HFFc6 (cell line): ENCODE data around the gene ARHGAP10. TPM values are rescaled to one million over a fixed set of nuclear protein-coding genes. Genes with fewer than 3 reads are reported as not detected.
A peak's percentile ranks its signal among the peaks of the same experiment; 100 is the strongest.

Experiments used
- DNase-seq: peaks from one replicate; pipeline ENCODE4 v3.0.0-alpha.2; 2018
- H3K27ac Mint-ChIP-seq: 2 replicates; pipeline ENCODE4 v1.8.0; 2020; ENCODE audit warnings: mild to moderate bottlenecking, mixed read lengths
- H3K27me3 Mint-ChIP-seq: 2 replicates; pipeline ENCODE4 v1.8.0; 2021; ENCODE audit warnings: mild to moderate bottlenecking, moderate library complexity, mixed read lengths; ENCODE audit not compliant: insufficient read depth
- H3K36me3 Mint-ChIP-seq: 2 replicates; pipeline ENCODE4 v1.8.0; 2021; ENCODE audit warnings: low read depth, mixed read lengths
- H3K4me1 Mint-ChIP-seq: 2 replicates; pipeline ENCODE4 v1.8.0; 2020; ENCODE audit warnings: low read depth, mixed read lengths
- H3K4me3 Mint-ChIP-seq: 2 replicates; pipeline ENCODE4 v1.8.0; 2020; ENCODE audit warnings: mild to moderate bottlenecking, moderate library complexity, mixed read lengths
- H3K9me3 Mint-ChIP-seq: 2 replicates; pipeline ENCODE4 v1.8.0; 2020; ENCODE audit warnings: mild to moderate bottlenecking, mixed read lengths
- total RNA-seq, 6 experiments: library from RNA; stranded (reverse); fragmentation: NEBNext Ultra II Directional; extraction: Animal tissue kit (Norgen Biotek cat#: 25700); gene quantifications; 2 replicates in 1 of 6; 3 replicates in 5 of 6; pipeline ENCODE4 v1.2.3, GENCODE V29; 2021
- TF ChIP-seq, protein P1 (sequence below): fragments of 200-600 bp; sonication (generic); IDR thresholded peaks from 2 replicates; pipeline ENCODE4 v1.5.0; 2021; ENCODE audit warnings: antibody characterized with exemption, mild to moderate bottlenecking

Gene ARHGAP10
- total RNA-seq, 6 experiments from 2014 or later: 31.1 to 37.1 (median 32.3) TPM

DNA sequence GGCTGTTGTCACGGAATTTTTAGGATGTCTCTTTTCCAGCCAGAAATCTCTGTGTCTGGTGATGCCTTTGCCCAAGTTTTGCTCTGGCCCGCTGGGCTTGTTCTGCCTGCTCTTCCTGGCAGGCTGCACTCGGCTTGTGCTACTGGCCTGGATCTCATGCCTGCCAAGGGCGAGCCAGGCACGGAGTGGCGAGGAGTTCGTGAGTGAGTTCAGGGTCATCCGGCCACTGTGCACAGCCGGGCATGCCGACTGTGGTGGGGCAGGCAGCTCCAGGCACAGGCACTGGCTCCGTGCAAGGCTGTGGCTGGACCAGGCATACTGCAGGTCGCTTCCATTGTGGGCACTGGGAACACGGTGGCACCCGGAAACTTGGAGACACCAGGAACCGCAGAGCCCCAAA lies 129.1 kb downstream of the ARHGAP10 start:
- TF ChIP-seq, protein P1, sequence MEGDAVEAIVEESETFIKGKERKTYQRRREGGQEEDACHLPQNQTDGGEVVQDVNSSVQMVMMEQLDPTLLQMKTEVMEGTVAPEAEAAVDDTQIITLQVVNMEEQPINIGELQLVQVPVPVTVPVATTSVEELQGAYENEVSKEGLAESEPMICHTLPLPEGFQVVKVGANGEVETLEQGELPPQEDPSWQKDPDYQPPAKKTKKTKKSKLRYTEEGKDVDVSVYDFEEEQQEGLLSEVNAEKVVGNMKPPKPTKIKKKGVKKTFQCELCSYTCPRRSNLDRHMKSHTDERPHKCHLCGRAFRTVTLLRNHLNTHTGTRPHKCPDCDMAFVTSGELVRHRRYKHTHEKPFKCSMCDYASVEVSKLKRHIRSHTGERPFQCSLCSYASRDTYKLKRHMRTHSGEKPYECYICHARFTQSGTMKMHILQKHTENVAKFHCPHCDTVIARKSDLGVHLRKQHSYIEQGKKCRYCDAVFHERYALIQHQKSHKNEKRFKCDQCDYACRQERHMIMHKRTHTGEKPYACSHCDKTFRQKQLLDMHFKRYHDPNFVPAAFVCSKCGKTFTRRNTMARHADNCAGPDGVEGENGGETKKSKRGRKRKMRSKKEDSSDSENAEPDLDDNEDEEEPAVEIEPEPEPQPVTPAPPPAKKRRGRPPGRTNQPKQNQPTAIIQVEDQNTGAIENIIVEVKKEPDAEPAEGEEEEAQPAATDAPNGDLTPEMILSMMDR: no peak
- DNase-seq: no peak
- no peak overlapping the region for H3K4me3 Mint-ChIP-seq
- H3K27me3 Mint-ChIP-seq: peaks cover 1% of the 10 kb centered on the region; the same call in 1 of the 2 replicates
- no peaks in the 10 kb centered on the region for H3K9me3 Mint-ChIP-seq
- H3K27ac Mint-ChIP-seq: no peak overlapping the region
- peaks cover 38% of the 10 kb centered on the region for H3K4me1 Mint-ChIP-seq
- H3K36me3 Mint-ChIP-seq: peaks cover 17% of the 10 kb centered on the region

DNA sequence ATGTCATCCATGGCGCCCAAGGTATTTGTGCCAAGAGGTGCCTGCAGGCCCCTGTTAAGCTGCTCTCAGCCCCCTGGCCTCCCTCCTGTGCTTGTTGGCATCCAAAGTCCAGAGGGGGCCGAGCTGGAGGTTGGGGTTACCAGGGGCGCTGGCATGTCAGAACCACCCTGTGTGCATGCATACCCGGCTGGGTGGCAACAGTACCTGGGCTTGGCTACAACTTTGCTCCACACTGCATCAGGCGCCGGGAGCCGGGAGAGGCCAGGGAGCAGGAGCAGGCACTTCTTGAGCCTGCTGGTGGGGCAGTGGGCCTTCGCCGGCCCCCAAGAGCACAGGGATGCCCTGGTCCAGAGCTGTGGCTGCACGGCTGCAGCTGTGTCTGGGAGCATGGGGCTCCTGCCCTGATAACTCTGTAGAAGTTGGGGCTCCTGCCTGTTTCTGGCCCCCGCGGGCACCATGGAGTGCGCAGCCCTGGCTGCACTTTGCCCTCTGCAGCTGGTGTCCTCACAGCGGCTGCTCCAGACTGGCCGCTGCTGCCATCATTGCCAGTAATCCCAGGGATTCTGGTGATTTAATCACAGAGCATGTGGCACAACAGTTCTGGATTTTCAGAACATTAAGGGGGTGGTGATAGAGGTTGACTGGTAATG lies 130.3 kb downstream of the ARHGAP10 start:
- Mint-ChIP-seq H3K27ac (no peak overlapping the region), H3K9me3 (no peaks in the 10 kb centered on the region), H3K4me1 (peaks cover 45% of the 10 kb centered on the region), H3K4me3 (no peak overlapping the region), H3K36me3 (peaks cover 19% of the 10 kb centered on the region), H3K27me3 (peaks cover 1% of the 10 kb centered on the region; the same call in 1 of the 2 replicates)
- TF ChIP-seq, protein P1: no peak
- DNase-seq: no peak

DNA sequence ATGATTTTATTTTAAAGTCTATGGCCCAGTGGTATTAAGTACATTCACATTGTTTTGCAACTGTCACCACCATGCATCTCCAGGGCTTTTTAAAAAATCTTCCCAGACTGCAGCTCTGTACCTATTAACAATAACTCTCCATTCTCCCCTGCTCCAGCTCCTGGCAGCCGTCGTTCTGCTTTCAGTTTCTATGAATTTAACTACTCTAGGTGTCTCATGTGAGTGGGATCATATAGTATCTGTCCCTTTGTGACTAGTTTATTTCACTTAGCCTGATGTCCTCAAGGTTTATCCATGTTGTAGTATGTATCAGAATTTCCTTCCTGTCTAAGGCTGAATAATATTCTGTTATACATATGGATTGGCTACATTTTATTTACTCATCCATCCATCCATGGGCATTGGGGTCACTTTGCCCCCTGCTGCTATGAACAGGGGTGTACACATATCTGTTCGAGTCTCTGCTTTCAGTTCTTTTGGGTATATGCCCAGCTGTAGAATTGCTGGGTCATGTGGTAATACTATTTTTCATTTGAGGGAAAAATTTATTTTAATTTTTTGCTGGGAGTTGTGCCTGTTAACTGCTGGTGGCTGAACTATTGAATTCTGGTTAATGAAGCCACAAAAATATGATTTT lies 131.3 kb downstream of the ARHGAP10 start:
- Mint-ChIP-seq H3K27me3 (peaks cover 1% of the 10 kb centered on the region; the same call in 1 of the 2 replicates), H3K4me1 (peaks cover 45% of the 10 kb centered on the region), H3K27ac (peak overlapping the region; percentile 7), H3K4me3 (no peak overlapping the region), H3K9me3 (no peaks in the 10 kb centered on the region), H3K36me3 (peaks cover 17% of the 10 kb centered on the region)
- no peak for DNase-seq
- TF ChIP-seq, protein P1: peak; percentile 43

DNA sequence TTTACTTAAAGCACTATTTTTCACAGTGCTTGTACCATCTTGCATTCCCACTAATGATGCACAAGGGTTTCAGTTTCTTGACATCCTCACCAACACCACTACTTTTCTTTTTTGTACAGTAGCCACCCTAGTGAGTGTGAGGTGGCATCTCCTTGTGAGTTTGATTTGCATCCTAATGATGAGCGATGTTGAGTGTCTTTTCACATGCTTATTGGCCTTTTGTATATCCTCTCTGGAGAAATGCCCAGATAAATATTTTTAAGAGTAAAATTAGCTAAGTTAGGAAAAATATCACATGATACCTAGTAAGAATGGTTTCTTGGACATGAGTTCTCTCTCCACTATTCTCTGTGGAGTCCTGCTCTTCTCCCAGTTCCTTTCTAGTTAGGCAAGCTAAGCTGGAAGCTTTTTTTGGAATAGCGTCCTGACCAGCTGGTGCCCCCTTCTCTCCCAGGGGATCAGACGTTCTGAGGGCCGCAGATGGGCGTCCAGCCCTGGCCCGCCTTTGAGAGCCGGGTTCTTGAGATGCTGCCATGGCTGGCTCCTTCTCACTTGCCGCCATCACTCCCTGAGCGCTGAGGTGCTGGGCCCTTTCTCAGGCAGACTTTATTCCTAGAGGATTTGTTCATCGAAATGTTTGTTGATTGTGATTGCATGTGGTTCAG lies 132.1 kb downstream of the ARHGAP10 start:
- TF ChIP-seq, protein P1: no peak
- no peaks in the 10 kb centered on the region for H3K27me3 Mint-ChIP-seq
- H3K9me3 Mint-ChIP-seq: no peaks in the 10 kb centered on the region
- peaks cover 45% of the 10 kb centered on the region for H3K4me1 Mint-ChIP-seq
- no peak for DNase-seq
- peak overlapping the region; percentile 7 for H3K27ac Mint-ChIP-seq
- no peak overlapping the region for H3K4me3 Mint-ChIP-seq
- peaks cover 11% of the 10 kb centered on the region for H3K36me3 Mint-ChIP-seq

DNA sequence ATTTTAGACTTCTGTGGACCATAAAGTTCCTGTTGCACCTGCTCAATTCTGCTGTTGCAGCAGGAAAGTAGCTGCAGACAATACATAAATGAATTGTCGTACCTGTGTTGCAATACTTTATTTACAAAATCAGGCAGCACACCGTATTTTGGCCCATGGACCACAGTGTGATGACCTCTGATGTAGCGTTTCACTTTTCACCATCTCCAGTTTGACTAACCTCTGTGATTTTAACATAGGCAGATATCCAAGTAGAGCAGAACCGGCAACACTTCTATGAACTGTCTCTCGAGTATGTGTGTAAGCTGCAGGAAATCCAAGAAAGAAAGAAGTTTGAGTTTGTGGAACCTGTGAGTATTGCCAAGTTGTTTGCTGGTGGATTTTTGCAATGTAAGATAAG lies 132.7 kb downstream of the ARHGAP10 start:
- H3K4me3 Mint-ChIP-seq: no peak overlapping the region
- H3K27me3 Mint-ChIP-seq: no peaks in the 10 kb centered on the region
- H3K36me3 Mint-ChIP-seq: peaks cover 10% of the 10 kb centered on the region
- H3K9me3 Mint-ChIP-seq: no peaks in the 10 kb centered on the region
- no peak for DNase-seq
- TF ChIP-seq, protein P1: no peak
- peak overlapping the region; percentile 3; the same call in 1 of the 2 replicates for H3K27ac Mint-ChIP-seq
- H3K4me1 Mint-ChIP-seq: peaks cover 45% of the 10 kb centered on the region
